Right atrium auricular region (tissue), 2 donors: ENCODE data around the gene DACT2. TPM values are rescaled to one million over a fixed set of nuclear protein-coding genes. Genes with fewer than 3 reads are reported as not detected.

Source experiments
- DNase-seq: peaks from one replicate; pipeline ENCODE4 v3.0.0-alpha.2; 2019; ENCODE audit warnings: low spot score
- H3K27ac ChIP-seq, 2 donors: fragments of 200-600 bp; sonication (generic); 1 replicate in 1 of 2; 2 replicates in 1 of 2; pipeline ENCODE4 v1.5.1; 2016 to 2019
- H3K27me3 ChIP-seq, 2 donors: fragments of 200-600 bp; sonication (generic); one replicate each; pipeline versions ENCODE4 v1.5.1 to v1.6.0; 2017 to 2019
- H3K36me3 ChIP-seq: fragments of 200-600 bp; sonication (generic); one replicate; pipeline ENCODE4 v1.5.1; 2016
- H3K4me1 ChIP-seq, 2 donors: fragments of 200-600 bp; sonication (generic); one replicate each; pipeline versions ENCODE4 v1.5.1 to v1.6.0; 2017 to 2019
- H3K4me3 ChIP-seq, 2 donors: fragments of 200-600 bp; sonication (generic); 1 replicate in 1 of 2; 2 replicates in 1 of 2; pipeline ENCODE4 v1.5.1; 2017 to 2019; ENCODE audit warnings: mild to moderate bottlenecking in 1 of 2, moderate library complexity in 1 of 2
- H3K9me3 ChIP-seq, 2 donors: fragments of 200-600 bp; sonication (generic); one replicate each; pipeline ENCODE4 v1.5.1; 2019
- CTCF ChIP-seq, 2 donors: fragments of 200-600 bp; sonication (generic); IDR thresholded peaks; one replicate each; pipeline ENCODE4 v1.5.1; 2019; ENCODE audit warnings: antibody characterized with exemption in 2 of 2
- total RNA-seq, 2 donors: library from RNA; depleted of rRNA; stranded (reverse); fragments of >200 nt; gene quantifications; one replicate each; pipeline ENCODE4 v1.1.0, GENCODE V29; 2016

Gene DACT2
- total RNA-seq, 2 donors from 2014 or later: 1.5 to 2.0 TPM

GRCh38 chr6:168302534-168302933, 17.0 kb downstream of the DACT2 start:
- Histone ChIP-seq H3K9me3 (no peaks in the 10 kb centered on the region), H3K27me3 (no peaks in the 10 kb centered on the region)

GRCh38 chr6:168301648-168302398, 17.8 kb downstream of the DACT2 start:
- Histone ChIP-seq H3K27me3 (no peaks in the 10 kb centered on the region), H3K4me1 (no peaks in the 10 kb centered on the region), H3K9me3 (no peaks in the 10 kb centered on the region), H3K36me3 (no peaks in the 10 kb centered on the region), H3K27ac (no peak overlapping the region), H3K4me3 (no peak overlapping the region)
- peak; percentile 55 for DNase-seq
- TF ChIP-seq CTCF (IDR thresholded peaks at IDR 0.05): no peak

More at GRCh38 chr6:168302534-168302933, 17.0 kb downstream of the DACT2 start:
- TF ChIP-seq CTCF (IDR thresholded peaks at IDR 0.05): no peak
- no peaks in the 10 kb centered on the region for H3K36me3 ChIP-seq
- H3K4me1 ChIP-seq: no peaks in the 10 kb centered on the region
- no peak overlapping the region for H3K27ac ChIP-seq
- no peak overlapping the region for H3K4me3 ChIP-seq
- DNase-seq: peak; percentile 58

- no peak for DNase-seq
- Histone ChIP-seq H3K4me3 (no peak overlapping the region), H3K27ac (no peak overlapping the region), H3K27me3 (no peaks in the 10 kb centered on the region), H3K9me3 (no peaks in the 10 kb centered on the region), H3K36me3 (no peaks in the 10 kb centered on the region), H3K4me1 (no peaks in the 10 kb centered on the region)
- no peak for TF ChIP-seq CTCF (IDR thresholded peaks at IDR 0.05)
Observed at GRCh38 chr6:168300975-168301647, 18.5 kb downstream of the DACT2 start.

GRCh38 chr6:168299541-168300511, 19.8 kb downstream of the DACT2 start:
- no peaks in the 10 kb centered on the region for H3K36me3 ChIP-seq
- no peaks in the 10 kb centered on the region for H3K27me3 ChIP-seq
- no peak overlapping the region for H3K4me3 ChIP-seq
- no peak for TF ChIP-seq CTCF (IDR thresholded peaks at IDR 0.05)
- peak; percentile 55 for DNase-seq
- no peak overlapping the region for H3K27ac ChIP-seq
- no peaks in the 10 kb centered on the region for H3K4me1 ChIP-seq
- no peaks in the 10 kb centered on the region for H3K9me3 ChIP-seq

GRCh38 chr6:168297643-168298042, 21.9 kb downstream of the DACT2 start:
- TF ChIP-seq CTCF (IDR thresholded peaks at IDR 0.05): no peak
- Histone ChIP-seq H3K27me3 (no peaks in the 10 kb centered on the region), H3K27ac (no peak overlapping the region), H3K9me3 (no peaks in the 10 kb centered on the region), H3K4me1 (no peaks in the 10 kb centered on the region), H3K36me3 (no peaks in the 10 kb centered on the region), H3K4me3 (no peak overlapping the region)
- no peak for DNase-seq
